ENCODE data around the gene CCNY. TPM values are rescaled to one million over a fixed set of nuclear protein-coding genes. Genes with fewer than 3 reads are reported as not detected.

Gene CCNY
- total and polyA plus RNA-seq, 12 donors, result 26.0 to 99.4 (median 88.9) TPM

GRCh38 chr10:35480142-35480541, 143.8 kb downstream of the CCNY start:
- Histone ChIP-seq H3K4me3 (no peak overlapping the region), H3K27ac (no peak overlapping the region), H3K27me3 (no peaks in the 10 kb centered on the region), H3K36me3 (peaks cover 0 to 16% (median 0%) of the 10 kb centered on the region in 9 donors), H3K4me1 (peaks cover 0 to 38% (median 14%) of the 10 kb centered on the region in 9 donors), H3K9me3 (peaks cover 0 to 5% (median 0%) of the 10 kb centered on the region in 11 donors)
- WGBS, 2 donors, result 91 to 96% methylated on average over 9 of the region's 9 CpGs
- TF ChIP-seq CTCF (IDR thresholded peaks at IDR 0.05), result no peak
- intact Hi-C loops (cut with DNase I), result no loop called here
- DNase-seq, result no peak
- ATAC-seq, result peak in 2 of 8 donors; percentile 7 to 19

GRCh38 chr10:35481413-35481812, 145.1 kb downstream of the CCNY start:
- no peak for DNase-seq
- H3K27ac ChIP-seq, result peak overlapping the region in 1 of 10 donors; percentile 11
- intact Hi-C loops (cut with DNase I), result no loop called here
- peaks cover 0 to 27% (median 0%) of the 10 kb centered on the region in 9 donors for H3K36me3 ChIP-seq
- peaks cover 4 to 44% (median 15%) of the 10 kb centered on the region in 9 donors for H3K4me1 ChIP-seq
- no peak overlapping the region for H3K4me3 ChIP-seq
- no peaks in the 10 kb centered on the region for H3K27me3 ChIP-seq
- no peak for TF ChIP-seq CTCF (IDR thresholded peaks at IDR 0.05)
- ATAC-seq, result no peak
- H3K9me3 ChIP-seq, result peaks cover 0 to 5% (median 0%) of the 10 kb centered on the region in 11 donors
- WGBS, 2 donors, result 89 to 94% methylated on average over 2 of the region's 2 CpGs

DNA sequence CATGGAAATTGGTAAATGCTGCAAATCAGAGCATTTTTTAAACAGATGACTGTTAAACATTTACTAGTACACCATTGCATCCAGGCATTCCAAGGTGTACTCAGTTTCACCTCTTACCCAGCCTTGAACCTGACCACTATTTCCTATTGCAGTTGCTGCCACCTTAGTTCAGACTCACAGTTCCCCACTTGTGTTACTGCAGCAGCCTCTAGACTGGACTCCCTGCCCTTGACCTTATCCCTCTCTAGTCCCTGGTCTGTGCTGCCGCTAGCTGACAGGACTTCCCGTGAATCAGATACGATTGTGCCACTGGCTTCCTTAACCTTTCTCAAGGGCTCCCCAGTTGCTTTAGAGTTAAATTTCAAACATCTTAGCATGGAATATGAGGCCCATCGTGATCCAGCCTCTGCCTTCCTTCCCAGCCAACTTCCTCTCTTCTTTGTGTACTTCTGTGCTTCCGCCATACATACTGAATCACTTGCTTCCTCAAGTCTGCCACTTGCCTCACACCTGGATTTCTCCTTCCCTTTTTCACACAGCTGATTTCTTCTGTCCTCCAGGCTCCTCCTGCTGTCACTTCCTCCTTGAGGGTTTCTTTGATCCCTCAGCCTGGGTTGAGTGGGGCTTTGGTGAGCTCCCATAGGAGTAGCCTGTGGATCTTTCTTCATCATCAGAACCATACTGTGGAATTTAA, 150.1 kb downstream of the CCNY start:
- DNase-seq (no peak), ATAC-seq (peak in 7 of 8 donors; percentile 13 to 69 (median 46))
- no peaks in the 10 kb centered on the region for H3K27me3 ChIP-seq
- no peaks in the 10 kb centered on the region for H3K9me3 ChIP-seq
- 45 to 52% methylated on average over 5 of the region's 5 CpGs for WGBS, 2 donors
- no peak for TF ChIP-seq CTCF (IDR thresholded peaks at IDR 0.05)
- H3K36me3 ChIP-seq, result peaks cover 0 to 31% (median 0%) of the 10 kb centered on the region in 9 donors
- peaks cover 2 to 58% (median 31%) of the 10 kb centered on the region in 9 donors for H3K4me1 ChIP-seq
- peak overlapping the region in 5 of 10 donors; percentile 28 to 55 (median 45) for H3K27ac ChIP-seq
- intact Hi-C loops (cut with DNase I), result no loop called here
- H3K4me3 ChIP-seq, result no peak overlapping the region

DNA sequence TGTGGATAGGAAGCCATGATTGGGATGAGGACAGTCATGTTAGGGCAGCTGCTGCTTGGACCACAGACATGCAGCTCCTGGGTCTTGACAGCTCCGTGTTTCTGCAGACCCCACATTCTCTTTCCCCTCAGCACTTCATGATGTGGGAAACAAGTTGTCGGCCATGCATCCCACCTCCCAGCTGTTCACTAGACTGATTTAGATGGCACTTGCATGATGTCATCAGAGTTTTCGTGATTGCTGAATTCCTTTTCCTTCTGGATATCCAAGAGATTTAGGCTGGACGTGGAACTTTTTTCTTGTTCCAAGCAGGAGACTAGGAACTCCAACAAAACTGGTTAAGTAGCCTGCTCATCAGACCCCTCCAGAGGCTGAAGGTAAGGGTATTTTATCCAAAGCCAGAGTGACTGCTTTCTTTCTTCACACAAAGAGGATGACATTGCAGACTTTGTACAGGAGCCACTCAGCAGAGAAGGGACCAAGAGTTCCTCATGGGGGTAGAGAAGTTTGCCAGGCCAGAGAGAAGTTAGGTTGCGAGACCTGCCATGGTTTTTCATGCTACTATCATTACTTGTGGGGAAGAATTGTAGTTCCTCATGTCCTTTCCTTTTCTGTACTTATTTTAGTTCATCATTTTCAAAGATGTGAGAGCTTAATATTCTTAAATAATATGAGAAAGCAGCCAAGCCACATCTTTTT, 151.2 kb downstream of the CCNY start:
- peak in 4 of 8 donors; percentile 20 to 41 (median 36) for ATAC-seq
- WGBS, 2 donors, result 71 to 74% methylated on average over 5 of the region's 5 CpGs
- H3K9me3 ChIP-seq, result no peaks in the 10 kb centered on the region
- peaks cover 0 to 52% (median 31%) of the 10 kb centered on the region in 9 donors for H3K4me1 ChIP-seq
- peak overlapping the region in 4 of 10 donors; percentile 23 to 55 (median 39) for H3K27ac ChIP-seq
- intact Hi-C loops (cut with DNase I), result no loop called here
- no peak for TF ChIP-seq CTCF (IDR thresholded peaks at IDR 0.05)
- H3K36me3 ChIP-seq, result peaks cover 0 to 31% (median 0%) of the 10 kb centered on the region in 9 donors
- DNase-seq, result no peak
- no peaks in the 10 kb centered on the region for H3K27me3 ChIP-seq
- no peak overlapping the region for H3K4me3 ChIP-seq
